H1 (cell line): ENCODE data around the gene PML. TPM values are rescaled to one million over a fixed set of nuclear protein-coding genes. Genes with fewer than 3 reads are reported as not detected.

Experiments used
- CTCF ChIA-PET: fragments of 300-600 bp; sonication (Branson Sonifier 250); formaldehyde crosslinking; loops from one replicate; lab custom pipeline; 2021; ENCODE audit not compliant: partially characterized antibody; lab: Charles Lee
- POLR2A ChIA-PET: fragments of 300-600 bp; sonication (Branson Sonifier 250); formaldehyde crosslinking; loops from one replicate; lab custom pipeline; 2021; ENCODE audit warnings: inconsistent platforms; ENCODE audit not compliant: partially characterized antibody; lab: Charles Lee
- DNase-seq, 2 experiments: peaks; one replicate each; pipeline versions ENCODE4 v3.0.0 to v3.0.0-alpha.2; 2010 to 2022; ENCODE audit warnings: low spot score in 2 of 2, low read depth in 1 of 2, mixed read lengths in 1 of 2
- FAIRE-seq: peaks from 2 replicates; lab custom pipeline; 2011; peaks lifted over from hg19 to GRCh38; lab: Jason Lieb, UNC
- H2AFZ ChIP-seq: 2 replicates; pipeline ENCODE4 v1.8.1; 2012; ENCODE audit warnings: low read length, inconsistent platforms
- H2AK5ac ChIP-seq: 2 replicates; pipeline ENCODE4 v1.6.1; 2013; ENCODE audit warnings: low read depth, low read length
- H2BK120ac ChIP-seq: replicated peaks from 2 replicates; pipeline ENCODE3; 2013; ENCODE audit warnings: low read depth, low read length, inconsistent platforms
- H2BK12ac ChIP-seq: 2 replicates; pipeline ENCODE4 v1.6.1; 2013; ENCODE audit warnings: low read depth, low read length
- H2BK15ac ChIP-seq: 2 replicates; pipeline ENCODE4 v1.6.1; 2013; ENCODE audit warnings: low read length
- H2BK20ac ChIP-seq: 2 replicates; pipeline ENCODE4 v1.6.1; 2013; ENCODE audit warnings: low read length
- H2BK5ac ChIP-seq: 2 replicates; pipeline ENCODE4 v1.6.1; 2013; ENCODE audit warnings: low read depth, low read length
- H3K14ac ChIP-seq: 2 replicates; pipeline ENCODE4 v1.6.1; 2013; ENCODE audit warnings: inconsistent platforms; ENCODE audit not compliant: insufficient read length
- H3K18ac ChIP-seq: 2 replicates; pipeline ENCODE4 v1.6.1; 2013; ENCODE audit warnings: low read length; ENCODE audit errors: extremely low read depth
- H3K23ac ChIP-seq: 2 replicates; pipeline ENCODE4 v1.6.1; 2013; ENCODE audit warnings: inconsistent platforms; ENCODE audit not compliant: insufficient read length
- H3K23me2 ChIP-seq: 2 replicates; pipeline ENCODE4 v1.6.1; 2013; ENCODE audit warnings: low read depth, low read length
- H3K27ac ChIP-seq: 2 replicates; pipeline ENCODE4 v1.6.1; 2011; ENCODE audit warnings: low read depth, low read length, inconsistent platforms
- H3K27me3 ChIP-seq, 4 experiments: replicated peaks in 1 of 4; 1 replicate in 1 of 4; 2 replicates in 3 of 4; pipeline versions ENCODE4 v1.6.1 to v1.8.1; 2011 to 2013; ENCODE audit warnings: low read length in 3 of 4, mild to moderate bottlenecking in 3 of 4, inconsistent platforms in 2 of 4, mixed read lengths in 2 of 4, moderate library complexity in 1 of 4; ENCODE audit not compliant: control insufficient read depth in 3 of 4, insufficient read depth in 3 of 4; ENCODE audit errors: extremely low read depth in 1 of 4
- H3K36me3 ChIP-seq, 4 experiments: 2 replicates each; pipeline versions ENCODE4 v1.6.1 to v1.8.1; 2011 to 2013; ENCODE audit warnings: mild to moderate bottlenecking in 4 of 4, low read length in 3 of 4, moderate library complexity in 2 of 4, control low read depth in 1 of 4, inconsistent platforms in 1 of 4; ENCODE audit not compliant: insufficient read depth in 4 of 4, control insufficient read depth in 2 of 4
- H3K4ac ChIP-seq: replicated peaks from 2 replicates; pipeline ENCODE3; 2013; ENCODE audit warnings: low read length, low read depth, mixed read lengths, inconsistent platforms; ENCODE audit not compliant: insufficient read length
- H3K4me1 ChIP-seq, 4 experiments: replicated peaks in 1 of 4; 1 replicate in 1 of 4; 2 replicates in 3 of 4; pipeline versions ENCODE4 v1.6.1 to v1.8.1; 2011 to 2013; ENCODE audit warnings: low read length in 3 of 4, inconsistent platforms in 2 of 4, mixed read lengths in 1 of 4; ENCODE audit not compliant: insufficient read depth in 4 of 4, control insufficient read depth in 3 of 4
- H3K4me2 ChIP-seq, 2 experiments: 2 replicates each; pipeline versions ENCODE4 v1.6.1 to v1.8.1; 2011 to 2013; ENCODE audit warnings: low read depth in 2 of 2, low read length in 2 of 2, control low read depth in 1 of 2, inconsistent platforms in 1 of 2, mild to moderate bottlenecking in 1 of 2; ENCODE audit not compliant: insufficient read depth in 1 of 2
- H3K4me3 ChIP-seq, 4 experiments: fragments of 200-600, 300-600 bp in 1 of 4; sonication (generic), shearing (Covaris generic), sonication (Bioruptor Twin) in 1 of 4; 2 replicates each; pipeline versions ENCODE4 v1.5.1 to v1.8.1; 2011 to 2016; ENCODE audit warnings: low read length in 4 of 4, low read depth in 3 of 4, control low read depth in 2 of 4, inconsistent platforms in 2 of 4, mild to moderate bottlenecking in 2 of 4, mixed read lengths in 1 of 4, moderate library complexity in 1 of 4; ENCODE audit not compliant: insufficient read depth in 2 of 4; ENCODE audit errors: extremely low read depth in 1 of 4
- H3K56ac ChIP-seq: replicated peaks from 2 replicates; pipeline ENCODE3; 2013; ENCODE audit warnings: low read depth, mild to moderate bottlenecking, mixed read lengths, low read length, inconsistent platforms; ENCODE audit not compliant: insufficient read length
- H3K79me1 ChIP-seq: 2 replicates; pipeline ENCODE4 v1.6.1; 2013; ENCODE audit warnings: low read depth, low read length, control low read depth
- H3K79me2 ChIP-seq, 2 experiments: 2 replicates each; pipeline versions ENCODE4 v1.6.1 to v1.8.1; 2012 to 2013; ENCODE audit warnings: low read length in 2 of 2, mild to moderate bottlenecking in 2 of 2, inconsistent platforms in 1 of 2; ENCODE audit not compliant: insufficient read depth in 2 of 2, control insufficient read depth in 1 of 2
- H3K9ac ChIP-seq, 4 experiments: replicated peaks in 1 of 4; 1 replicate in 1 of 4; 2 replicates in 3 of 4; pipeline versions ENCODE4 v1.6.1 to v1.8.1; 2011 to 2013; ENCODE audit warnings: low read depth in 3 of 4, low read length in 3 of 4, control low read depth in 2 of 4, mild to moderate bottlenecking in 2 of 4, moderate library complexity in 2 of 4, inconsistent platforms in 1 of 4; ENCODE audit errors: extremely low read depth in 1 of 4
- H3K9me3 ChIP-seq, 2 experiments: 2 replicates each; pipeline versions ENCODE4 v1.6.1 to v1.8.1; 2012 to 2013; ENCODE audit warnings: mild to moderate bottlenecking in 2 of 2, moderate library complexity in 2 of 2, control low read depth in 1 of 2, inconsistent platforms in 1 of 2, low read depth in 1 of 2, low read length in 1 of 2, mixed read lengths in 1 of 2; ENCODE audit not compliant: insufficient read depth in 2 of 2
- H4K20me1 ChIP-seq, 2 experiments: replicated peaks in 1 of 2; 2 replicates each; pipeline versions ENCODE3 to v1.8.1; 2011 to 2013; ENCODE audit warnings: inconsistent platforms in 2 of 2, low read length in 2 of 2, mild to moderate bottlenecking in 1 of 2; ENCODE audit not compliant: insufficient read depth in 2 of 2, control insufficient read depth in 1 of 2
- H4K5ac ChIP-seq: 2 replicates; pipeline ENCODE4 v1.6.1; 2013; ENCODE audit warnings: low read length, low read depth, mixed read lengths, inconsistent platforms; ENCODE audit not compliant: insufficient read length
- H4K8ac ChIP-seq: 2 replicates; pipeline ENCODE4 v1.8.0; 2013; ENCODE audit warnings: mild to moderate bottlenecking, moderate library complexity, low read length, inconsistent platforms; ENCODE audit not compliant: insufficient read depth; ENCODE audit errors: extremely low read depth
- H4K91ac ChIP-seq: replicated peaks from 2 replicates; pipeline ENCODE3; 2013; ENCODE audit warnings: low read length, mixed read lengths, inconsistent platforms; ENCODE audit not compliant: insufficient read length
- EP300 ChIP-seq, 2 experiments: IDR thresholded peaks; 1 replicate in 1 of 2; 2 replicates in 1 of 2; pipeline ENCODE4 v1.6.1; 2011 to 2012; ENCODE audit warnings: low read depth in 2 of 2, low read length in 2 of 2, mild to moderate bottlenecking in 2 of 2, borderline replicate concordance in 1 of 2, inconsistent platforms in 1 of 2, moderate library complexity in 1 of 2
- MAFK ChIP-seq: IDR thresholded peaks from 2 replicates; pipeline ENCODE4 v1.6.1; 2012; ENCODE audit warnings: low read depth, mild to moderate bottlenecking, improper control_type of control experiment, low read length
- WGBS, 2 experiments: shearing (Covaris generic) in 1 of 2; methylation state at CpG; one replicate each; pipeline versions ENCODE4 v1.1.6 to v1.1.7; 2013 to 2015; ENCODE audit warnings: low lambda C conversion rate in 2 of 2, mixed read lengths in 2 of 2, inconsistent platforms in 1 of 2, low coverage in 1 of 2, missing lambda C conversion rate in 1 of 2; ENCODE audit not compliant: insufficient replicate concordance in 2 of 2, insufficient coverage in 1 of 2, insufficient read length in 1 of 2; ENCODE audit errors: extremely low coverage in 1 of 2, missing lambda C conversion rate in 1 of 2; 5-methylcytosine and 5-hydroxymethylcytosine counted together
- polyA plus RNA-seq, 7 experiments: library from polyadenylated mRNA; depleted of rRNA in 3 of 7; stranded (reverse) in 5 of 7; unstranded in 2 of 7; fragments of >200 nt in 5 of 7; fragments of 200-250 nt in 2 of 7; gene quantifications; 1 replicate in 5 of 7; 2 replicates in 1 of 7; 4 replicates in 1 of 7; pipeline versions ENCODE4 v1.2.1 to v1.2.3, GENCODE V29; 2011 to 2013; ENCODE audit warnings: missing spikeins in 2 of 7, mixed read lengths in 2 of 7
- total RNA-seq: library from RNA; stranded (reverse); fragmentation: NEBNext Ultra II Directional; extraction: Animal tissue kit (Norgen Biotek cat#: 25700); gene quantifications from 2 replicates; pipeline ENCODE4 v1.2.1, GENCODE V29; 2021

PML gene
- total and polyA plus RNA-seq, 2 of the 8 experiments (the other 6 are each of a cell fraction or from before 2014, with no cell fraction given) = 14.9 to 30.3 TPM

DNA sequence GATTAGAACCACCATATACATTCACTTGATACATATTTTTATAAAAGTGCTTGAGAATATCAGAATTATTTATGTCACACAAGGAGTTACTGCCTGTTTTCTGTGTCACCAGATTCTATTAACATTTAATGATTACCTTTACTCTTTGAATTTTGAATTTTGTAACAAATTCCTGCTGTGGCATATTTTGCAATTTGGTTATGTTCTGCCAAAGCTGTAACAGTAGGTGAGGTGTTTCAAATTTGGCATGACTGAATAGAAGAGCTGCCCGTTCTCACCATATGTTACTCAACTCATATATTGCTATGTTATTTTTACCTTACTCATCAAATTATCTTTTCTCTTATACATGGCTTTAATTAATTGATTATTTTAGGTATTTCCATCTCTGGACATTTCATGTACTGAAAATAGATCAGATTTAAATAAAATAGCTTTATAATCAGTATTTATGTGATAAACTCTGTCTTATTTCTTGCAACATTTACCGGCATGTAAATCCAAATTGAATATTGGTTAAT is 18.9 kb downstream of the PML start:
- Histone ChIP-seq H3K56ac (no peak overlapping the region), H3K36me3 (no peaks in the 10 kb centered on the region), H3K23ac (no peak overlapping the region), H3K4ac (no peak overlapping the region), H4K5ac (no peak overlapping the region), H3K23me2 (no peaks in the 10 kb centered on the region), H3K9ac (no peak overlapping the region), H2BK120ac (no peak overlapping the region), H4K91ac (no peak overlapping the region), H3K79me1 (peaks cover 2% of the 10 kb centered on the region; the same call in 1 of the 2 replicates), H3K4me1 (no peaks in the 10 kb centered on the region), H2AFZ (no peak overlapping the region), H3K27me3 (no peaks in the 10 kb centered on the region), H4K8ac (no peak overlapping the region), H3K4me2 (no peak overlapping the region), H2AK5ac (no peak overlapping the region), H2BK5ac (no peak overlapping the region), H3K4me3 (no peak overlapping the region), H3K18ac (no peak overlapping the region), H4K20me1 (peaks cover 3 to 8% of the 10 kb centered on the region in 2 experiments), H3K9me3 (no peaks in the 10 kb centered on the region), H3K79me2 (0 out of 4 replicates have a peak, but pooled peaks cover 0 to 3% of the 10 kb centered on the region in 2 experiments), H2BK12ac (no peak overlapping the region), H2BK20ac (no peak overlapping the region), H3K27ac (no peak overlapping the region), H3K14ac (no peak overlapping the region), H2BK15ac (no peak overlapping the region)
- 93% methylated on average over 2 of the region's 2 CpGs; no CpG with 5 or more reads in 1 of the 2 experiments for WGBS, 2 experiments
- DNase-seq (no peak), FAIRE-seq (no peak)
- TF ChIP-seq MAFK (peak; percentile 23; the same call in 1 of the 2 replicates), EP300 (IDR thresholded peaks at IDR 0.05; ENCODE audit: borderline replicate concordance in 1 of 2, low read depth in 2 of 2, low read length in 2 of 2) (no peak)
- POLR2A ChIA-PET = no interaction called here
- CTCF ChIA-PET = interaction anchor here (0.6 to 4.6 kb wide), 3 partner anchors 8 to 24 kb away, joined by 3 to 24 read pairs (median 4); no protein-coding TSS in a partner anchor
